GM21529 (cell line): ENCODE measurements around the gene NOTCH3.

ENCODE experiments used
- ATAC-seq: cut with Tn5 transposase; IDR thresholded peaks from one replicate; pipeline ENCODE4 v1.9.1; 2021; ENCODE audit not compliant: unreplicated experiment

NOTCH3 gene

GRCh38 chr19:15166700-15167099, 34.1 kb downstream of the NOTCH3 start:
- ATAC-seq: no peak

GRCh38 chr19:15161028-15161984, 39.5 kb downstream of the NOTCH3 start:
- ATAC-seq: no peak

- ATAC-seq: no peak
Observed at GRCh38 chr19:15159251-15159650, 41.5 kb downstream of the NOTCH3 start.

- ATAC-seq: no peak
Observed at GRCh38 chr19:15156391-15156790, 44.4 kb downstream of the NOTCH3 start.

GRCh38 chr19:15155296-15155695, 45.5 kb downstream of the NOTCH3 start:
- no peak for ATAC-seq

- ATAC-seq: no peak
Observed at GRCh38 chr19:15154002-15154612, 46.7 kb downstream of the NOTCH3 start.

GRCh38 chr19:15149737-15150136, 51.1 kb downstream of the NOTCH3 start:
- no peak for ATAC-seq

- ATAC-seq: no peak
Observed at GRCh38 chr19:15147090-15147489, 53.7 kb downstream of the NOTCH3 start.

- no peak for ATAC-seq
Observed at GRCh38 chr19:15144046-15144646, 56.6 kb downstream of the NOTCH3 start.

GRCh38 chr19:15142313-15142712, 58.5 kb downstream of the NOTCH3 start:
- ATAC-seq: no peak

- no peak for ATAC-seq
Observed at GRCh38 chr19:15141143-15141542, 59.7 kb downstream of the NOTCH3 start.

GRCh38 chr19:15138427-15138826, 62.4 kb downstream of the NOTCH3 start:
- ATAC-seq: no peak

GRCh38 chr19:15137777-15138176, 63.0 kb downstream of the NOTCH3 start:
- ATAC-seq: no peak

GRCh38 chr19:15136234-15136954, 64.4 kb downstream of the NOTCH3 start:
- no peak for ATAC-seq

GRCh38 chr19:15129856-15130585, 70.8 kb downstream of the NOTCH3 start:
- no peak for ATAC-seq

- no peak for ATAC-seq
Observed at GRCh38 chr19:15128162-15128770, 72.5 kb downstream of the NOTCH3 start.

GRCh38 chr19:15126131-15126910, 74.5 kb downstream of the NOTCH3 start:
- ATAC-seq: no peak

- peak; percentile 81 for ATAC-seq
Observed at GRCh38 chr19:15125232-15126067, 75.3 kb downstream of the NOTCH3 start.
